ENCODE data around the gene KNL1. TPM values are rescaled to one million over a fixed set of nuclear protein-coding genes. Genes with fewer than 3 reads are reported as not detected.

Gene KNL1
- total RNA-seq, 1 donor from 2014 or later = 7.7 TPM

DNA sequence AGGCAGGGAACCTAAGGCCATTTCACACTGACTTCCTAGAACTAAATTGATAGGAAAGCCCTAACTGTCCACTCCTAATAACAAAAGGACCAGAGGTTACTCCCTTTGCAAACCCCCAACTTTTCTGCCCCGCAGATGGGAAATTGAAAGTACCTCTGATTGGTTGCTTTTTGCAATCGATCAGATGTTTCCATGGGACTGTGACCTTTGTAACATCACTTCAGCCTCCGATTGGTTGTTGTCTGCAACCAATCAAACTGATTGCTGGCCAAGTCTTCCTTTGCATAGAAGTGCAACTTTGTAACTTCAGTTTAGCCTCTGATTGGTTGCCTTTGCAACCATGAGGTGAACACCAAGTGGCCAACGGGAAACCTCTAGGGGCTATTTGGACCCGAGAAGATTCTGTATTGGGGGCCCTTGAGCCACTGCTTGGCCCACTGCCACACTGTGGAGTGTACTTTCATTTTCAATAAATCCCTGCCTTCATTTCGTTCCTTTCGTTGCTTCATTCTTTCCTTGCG is 11.3 kb upstream of the KNL1 start:
- TF ChIP-seq, protein P1, sequence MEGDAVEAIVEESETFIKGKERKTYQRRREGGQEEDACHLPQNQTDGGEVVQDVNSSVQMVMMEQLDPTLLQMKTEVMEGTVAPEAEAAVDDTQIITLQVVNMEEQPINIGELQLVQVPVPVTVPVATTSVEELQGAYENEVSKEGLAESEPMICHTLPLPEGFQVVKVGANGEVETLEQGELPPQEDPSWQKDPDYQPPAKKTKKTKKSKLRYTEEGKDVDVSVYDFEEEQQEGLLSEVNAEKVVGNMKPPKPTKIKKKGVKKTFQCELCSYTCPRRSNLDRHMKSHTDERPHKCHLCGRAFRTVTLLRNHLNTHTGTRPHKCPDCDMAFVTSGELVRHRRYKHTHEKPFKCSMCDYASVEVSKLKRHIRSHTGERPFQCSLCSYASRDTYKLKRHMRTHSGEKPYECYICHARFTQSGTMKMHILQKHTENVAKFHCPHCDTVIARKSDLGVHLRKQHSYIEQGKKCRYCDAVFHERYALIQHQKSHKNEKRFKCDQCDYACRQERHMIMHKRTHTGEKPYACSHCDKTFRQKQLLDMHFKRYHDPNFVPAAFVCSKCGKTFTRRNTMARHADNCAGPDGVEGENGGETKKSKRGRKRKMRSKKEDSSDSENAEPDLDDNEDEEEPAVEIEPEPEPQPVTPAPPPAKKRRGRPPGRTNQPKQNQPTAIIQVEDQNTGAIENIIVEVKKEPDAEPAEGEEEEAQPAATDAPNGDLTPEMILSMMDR (IDR thresholded peaks at IDR 0.05) = no peak
- Mint-ChIP-seq H3K4me3 (no peak overlapping the region), H3K27ac (no peak overlapping the region), H3K9me3 (no peaks in the 10 kb centered on the region), H3K4me1 (no peaks in the 10 kb centered on the region), H3K36me3 (ENCODE audit: low read depth) (no peaks in the 10 kb centered on the region), H3K27me3 (no peaks in the 10 kb centered on the region)
- ChIA-PET POLR2A (no interaction called here), CTCF (no interaction called here)
- DNase-seq (no peak), ATAC-seq (ENCODE audit: low read depth) (no peak)
- intact Hi-C loops (cut with micrococcal nuclease) = no loop called here

DNA sequence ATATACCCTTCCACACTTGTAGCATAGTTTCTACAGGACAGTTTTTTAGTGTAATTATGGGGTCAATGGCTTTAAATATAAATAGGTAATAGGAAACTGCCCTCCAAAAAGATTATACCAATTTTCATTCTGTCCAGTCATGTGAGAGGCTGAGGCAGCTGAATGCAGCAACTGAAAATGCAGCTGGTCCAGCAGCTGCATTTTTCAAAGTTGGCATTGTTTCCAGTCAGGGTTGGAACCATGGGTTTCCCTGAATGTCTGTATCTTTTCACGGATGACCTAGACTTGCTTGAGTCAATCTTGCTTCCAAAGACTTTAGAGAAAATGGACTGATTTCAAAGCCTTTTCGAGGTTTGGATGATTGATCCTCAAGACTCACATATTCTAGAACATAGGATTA is 9.9 kb upstream of the KNL1 start:
- ChIA-PET CTCF (no interaction called here), POLR2A (no interaction called here)
- H3K27ac Mint-ChIP-seq = no peak overlapping the region
- TF ChIP-seq, protein P1 (IDR thresholded peaks at IDR 0.05) = no peak
- no peaks in the 10 kb centered on the region for H3K27me3 Mint-ChIP-seq
- no peak overlapping the region for H3K4me3 Mint-ChIP-seq
- no peaks in the 10 kb centered on the region for H3K4me1 Mint-ChIP-seq
- H3K9me3 Mint-ChIP-seq = no peaks in the 10 kb centered on the region
- no peak for ATAC-seq (ENCODE audit: low read depth)
- intact Hi-C loops (cut with micrococcal nuclease) = no loop called here
- DNase-seq = no peak
- H3K36me3 Mint-ChIP-seq (ENCODE audit: low read depth) = no peaks in the 10 kb centered on the region

DNA sequence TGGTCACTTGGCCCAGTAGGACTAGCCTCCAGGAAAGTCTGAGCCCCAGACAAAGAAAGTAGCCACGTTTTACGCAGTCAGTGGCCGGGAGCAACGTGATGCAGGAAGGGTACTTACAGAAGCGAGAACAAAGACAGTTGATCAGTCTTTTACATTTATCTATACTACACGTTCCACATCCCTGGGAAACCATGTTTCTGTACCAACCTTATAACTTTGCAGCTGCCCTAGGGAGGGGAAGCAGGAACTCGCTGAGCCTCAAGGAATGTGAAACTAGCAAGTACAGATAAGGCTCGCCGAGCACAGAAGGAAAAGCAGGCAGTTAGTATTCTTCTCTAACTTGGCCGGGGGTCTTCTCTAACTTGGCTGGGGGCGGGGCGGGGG is 3.4 kb upstream of the KNL1 start:
- POLR2A ChIA-PET = interaction anchor here (0.5 to 2.7 kb wide), 4 partner anchors 21 to 551 kb away, joined by 3 to 21 read pairs (median 12); partner anchors contain the start of genes RAD51 and RPUSD2
- ATAC-seq (ENCODE audit: low read depth) = no peak
- intact Hi-C loops (cut with micrococcal nuclease) = loop anchor here (5.0 kb wide), 2 partner anchors 362 to 1682 kb away; partner anchors contain the start of genes CHAC1, GANC and TMEM87A

DNA sequence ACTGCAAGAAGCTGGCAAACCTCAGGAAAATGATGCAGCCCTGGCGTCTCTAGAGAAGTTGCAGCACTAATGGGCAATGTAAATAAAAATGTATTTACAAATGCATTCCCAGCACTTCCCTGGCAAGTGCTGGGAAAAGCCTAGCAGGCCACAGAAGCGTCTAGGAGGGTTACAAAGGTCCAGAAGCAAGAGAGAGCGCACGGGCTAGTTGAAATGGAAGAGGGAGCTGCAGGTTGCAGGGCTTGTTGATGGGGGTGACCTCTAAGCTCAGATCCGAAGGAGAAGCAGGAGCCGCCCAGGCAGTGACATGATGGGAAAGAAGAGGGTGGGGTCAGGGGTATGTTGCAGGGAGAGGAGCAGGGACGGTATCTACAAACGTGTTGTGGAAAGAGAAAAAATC is 2.7 kb upstream of the KNL1 start:
- H3K27me3 Mint-ChIP-seq = peaks cover 2% of the 10 kb centered on the region

More for the DNA sequence above, 3.4 kb upstream of the KNL1 start:
- H3K9me3 Mint-ChIP-seq = no peaks in the 10 kb centered on the region
- peaks cover 21% of the 10 kb centered on the region for H3K4me1 Mint-ChIP-seq
- DNase-seq = no peak
- peak overlapping the region; percentile 84 for H3K4me3 Mint-ChIP-seq
- H3K27ac Mint-ChIP-seq = peak overlapping the region; percentile 56
- TF ChIP-seq, protein P1 (IDR thresholded peaks at IDR 0.05) = no peak
- CTCF ChIA-PET = interaction anchor here (0.7 to 3.0 kb wide), 4 partner anchors 10 to 192 kb away, joined by 3 to 24 read pairs (median 4); partner anchors contain the start of gene RAD51
- H3K27me3 Mint-ChIP-seq = peaks cover 2% of the 10 kb centered on the region
- peaks cover 11% of the 10 kb centered on the region for H3K36me3 Mint-ChIP-seq (ENCODE audit: low read depth)

DNA sequence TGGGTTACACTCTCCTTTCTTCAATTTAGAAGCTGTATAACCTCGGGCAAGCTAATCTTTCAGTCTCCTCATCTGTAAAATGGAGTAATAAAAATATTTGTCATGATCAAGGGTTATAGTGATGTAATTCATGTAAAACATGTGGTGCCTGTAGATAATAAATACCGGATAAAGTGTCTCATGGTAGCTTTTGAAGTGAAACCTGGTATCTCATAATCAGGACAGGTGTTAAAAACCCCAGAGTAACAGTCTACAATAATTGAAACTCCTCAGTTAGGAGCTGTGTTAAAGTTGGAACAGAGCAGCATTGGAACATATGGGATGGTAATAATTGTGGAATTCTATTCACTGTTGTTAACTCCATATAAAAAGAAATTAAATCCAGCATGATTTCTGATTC is 884 bp upstream of the KNL1 start:
- Mint-ChIP-seq H3K27ac (peak overlapping the region; percentile 99), H3K4me3 (peak overlapping the region; percentile 95), H3K36me3 (ENCODE audit: low read depth) (peaks cover 11% of the 10 kb centered on the region), H3K27me3 (peaks cover 2% of the 10 kb centered on the region), H3K9me3 (no peaks in the 10 kb centered on the region), H3K4me1 (peaks cover 21% of the 10 kb centered on the region)
- TF ChIP-seq, protein P1 (IDR thresholded peaks at IDR 0.05) = no peak
- ChIA-PET POLR2A (interaction anchor here (0.6 to 4.0 kb wide), 4 partner anchors 24 to 241 kb away, joined by 3 to 22 read pairs (median 3); partner anchors contain the start of gene RPUSD2), CTCF (interaction anchor here (2.6 kb wide), 1 partner anchor 189 kb away, joined by 12 read pairs; no protein-coding TSS in a partner anchor)
- DNase-seq (no peak), ATAC-seq (ENCODE audit: low read depth) (no peak)
- intact Hi-C loops (cut with micrococcal nuclease) = loop anchor here (1.0 to 5.0 kb wide), 4 partner anchors 24 to 1679 kb away; partner anchors contain the start of genes CHAC1, GANC, RPUSD2 and TMEM87A

More for the DNA sequence above, 2.7 kb upstream of the KNL1 start:
- ChIA-PET CTCF (interaction anchor here (0.7 to 2.6 kb wide), 2 partner anchors 191 kb away, joined by 3 to 12 read pairs; no protein-coding TSS in a partner anchor), POLR2A (interaction anchor here (4.0 kb wide), 1 partner anchor 22 kb away, joined by 22 read pairs; the partner anchor contains the start of gene RPUSD2)
- TF ChIP-seq, protein P1 (IDR thresholded peaks at IDR 0.05) = no peak
- intact Hi-C loops (cut with micrococcal nuclease) = loop anchor here (5.0 kb wide), 2 partner anchors 361 to 1681 kb away; partner anchors contain the start of genes CHAC1, GANC and TMEM87A
- Mint-ChIP-seq H3K4me1 (peaks cover 21% of the 10 kb centered on the region), H3K36me3 (ENCODE audit: low read depth) (peaks cover 11% of the 10 kb centered on the region), H3K27ac (peak overlapping the region; percentile 25), H3K9me3 (no peaks in the 10 kb centered on the region), H3K4me3 (no peak overlapping the region)
- DNase-seq (no peak), ATAC-seq (ENCODE audit: low read depth) (no peak)
